NCI-H1930 (cell line): Measurements from ENCODE around the gene MZB1.
"Not testable (repeated sequence)": the region's sequence is repeated elsewhere in the genome, so short reads cannot be mapped to it uniquely, and the experiment has no call there.

Source experiments
- DNase-seq, 2 experiments: peaks; one replicate each; lab custom pipeline; 2025; lab: John Stamatoyannopoulos, UW

Gene MZB1

DNA sequence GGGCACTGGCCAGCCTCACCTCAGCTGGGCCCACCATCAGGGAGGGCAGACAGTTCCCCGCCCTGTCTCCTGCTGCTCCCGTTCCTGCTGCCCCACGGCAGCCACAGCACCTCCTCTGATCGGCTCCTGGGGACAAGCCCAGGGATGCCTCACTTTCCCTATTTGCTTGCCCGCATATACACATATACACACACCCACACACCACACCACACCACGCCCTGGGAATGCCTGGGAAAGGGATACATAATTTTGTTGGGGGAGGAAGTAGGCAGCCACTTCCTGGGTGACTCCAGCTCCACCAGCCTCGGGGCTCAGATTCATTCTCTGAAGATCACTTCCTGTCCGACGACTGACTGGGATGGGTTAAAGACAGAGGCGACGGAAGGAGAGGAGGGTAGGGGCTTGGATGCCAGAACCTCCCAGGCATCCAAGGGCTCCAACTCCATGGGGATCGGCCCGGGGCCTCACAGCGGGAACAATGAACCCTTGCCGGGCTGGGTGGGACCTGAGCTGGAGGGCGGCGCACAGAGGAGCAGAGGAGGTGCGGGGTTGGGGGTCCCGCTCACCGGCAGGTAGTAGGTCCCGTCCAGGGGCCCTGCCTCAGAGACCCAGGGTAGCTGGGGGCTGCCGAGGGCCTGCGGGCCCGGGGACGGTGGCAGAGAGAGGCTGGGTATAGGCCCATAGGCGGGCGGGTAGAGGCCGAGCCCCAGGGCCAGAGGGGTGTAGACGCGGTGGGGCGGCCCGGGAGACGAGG lies 2.0 kb upstream of the MZB1 start:
- no peak for DNase-seq

DNA sequence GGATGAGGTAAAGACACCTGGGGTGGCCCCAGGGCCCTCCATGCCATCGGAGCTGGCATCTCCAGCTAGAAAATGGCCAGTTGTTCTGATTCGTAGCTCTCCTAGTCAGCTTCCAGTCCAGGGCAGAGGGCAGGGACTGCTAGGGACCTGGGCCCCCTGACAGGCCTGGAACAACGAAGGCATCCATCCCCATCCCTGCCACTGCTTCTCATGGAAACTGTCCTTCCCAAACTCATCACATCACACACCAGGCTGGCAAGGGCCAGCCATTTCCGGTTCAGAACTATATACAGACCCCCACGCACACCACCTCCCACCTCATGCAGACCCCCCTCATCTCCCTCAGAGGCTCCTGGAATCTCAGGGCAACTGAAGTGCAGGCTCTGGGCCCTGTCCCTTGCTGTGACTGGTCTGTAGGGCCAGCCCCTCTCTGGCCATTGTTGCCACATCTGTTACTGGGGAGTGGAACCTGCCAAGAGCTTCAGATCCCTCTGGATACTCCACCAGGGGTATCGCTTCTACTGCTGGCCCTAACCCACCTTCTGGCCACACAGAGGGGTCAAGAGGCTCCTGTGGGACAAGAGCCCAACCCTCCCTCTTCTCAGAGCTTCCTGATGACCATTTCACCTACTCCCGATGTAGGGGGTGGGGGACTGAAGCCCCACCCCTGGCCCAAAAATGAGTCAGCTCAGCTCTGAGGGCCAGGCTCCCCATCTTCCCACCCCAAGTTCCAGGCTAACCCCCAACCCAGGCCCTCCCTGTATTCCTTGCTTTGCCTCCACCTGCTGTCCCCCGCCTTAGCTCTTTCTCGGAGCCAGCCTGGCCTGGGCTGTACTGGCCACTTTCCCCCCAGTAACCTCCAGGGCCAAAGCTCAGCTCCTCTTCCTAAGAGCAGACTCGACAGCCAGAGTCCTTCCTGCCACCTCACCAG lies 1.2 kb upstream of the MZB1 start:
- no peak for DNase-seq

DNA sequence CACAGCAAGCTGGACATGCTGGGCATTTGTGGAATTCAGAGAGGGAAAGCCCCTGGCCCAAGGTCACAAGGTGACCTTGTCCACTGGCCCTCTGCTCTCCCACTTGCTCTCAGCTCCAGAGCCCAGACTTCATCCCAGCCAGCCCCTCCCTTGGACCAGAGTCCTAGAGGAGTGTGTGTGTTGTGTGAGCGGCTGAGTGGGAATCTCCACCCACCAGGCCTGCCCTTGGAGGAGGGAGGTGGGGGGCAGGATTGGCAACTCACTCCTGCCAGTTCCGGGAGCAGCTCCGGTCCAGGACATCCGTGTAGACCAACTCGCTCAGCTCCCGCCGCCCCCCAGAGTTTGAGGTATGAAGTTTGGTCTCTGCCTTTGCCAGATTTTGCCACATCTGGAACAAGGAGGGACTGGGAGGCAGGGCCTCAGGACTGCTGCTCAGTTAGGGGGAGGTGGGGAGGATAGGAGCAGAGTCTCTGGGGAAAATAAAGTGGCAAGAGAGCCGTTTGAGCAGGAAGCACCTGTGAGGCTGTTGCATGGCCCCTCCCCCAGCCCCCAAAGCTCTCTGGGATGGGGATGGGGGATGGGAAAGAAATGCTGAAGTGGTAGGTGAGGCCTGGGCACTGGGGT lies 1.4 kb downstream of the MZB1 start:
- no peak for DNase-seq

DNA sequence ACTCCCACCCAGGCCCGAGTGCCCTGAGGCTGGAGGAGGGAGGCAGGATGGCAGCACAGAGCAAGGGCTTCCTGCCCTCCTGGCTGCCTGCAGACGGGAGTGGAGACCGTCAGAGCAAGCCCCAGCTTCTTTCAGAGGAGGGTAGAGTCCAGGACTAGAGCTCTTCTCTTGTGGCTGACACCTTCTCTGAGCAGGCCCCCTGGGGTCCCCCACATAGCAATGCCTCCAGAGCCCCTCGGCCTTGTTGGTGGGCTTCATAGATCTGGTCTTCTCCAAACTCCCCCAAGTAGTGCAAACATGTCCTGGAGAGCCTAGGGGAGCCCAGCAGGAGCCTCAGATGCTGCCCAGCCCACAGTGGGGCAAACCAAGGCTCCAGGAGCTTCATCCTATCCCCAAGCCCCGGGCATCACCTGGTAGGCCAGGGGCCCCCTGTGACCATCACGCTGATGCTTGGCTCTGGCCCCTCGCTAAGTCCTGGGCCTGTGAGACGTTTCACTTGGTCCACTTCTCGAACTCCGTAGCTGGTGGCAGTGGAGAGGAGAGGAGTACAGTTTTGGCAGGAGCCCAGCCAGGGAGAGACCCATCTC lies 2.0 kb downstream of the MZB1 start:
- no peak for DNase-seq

DNA sequence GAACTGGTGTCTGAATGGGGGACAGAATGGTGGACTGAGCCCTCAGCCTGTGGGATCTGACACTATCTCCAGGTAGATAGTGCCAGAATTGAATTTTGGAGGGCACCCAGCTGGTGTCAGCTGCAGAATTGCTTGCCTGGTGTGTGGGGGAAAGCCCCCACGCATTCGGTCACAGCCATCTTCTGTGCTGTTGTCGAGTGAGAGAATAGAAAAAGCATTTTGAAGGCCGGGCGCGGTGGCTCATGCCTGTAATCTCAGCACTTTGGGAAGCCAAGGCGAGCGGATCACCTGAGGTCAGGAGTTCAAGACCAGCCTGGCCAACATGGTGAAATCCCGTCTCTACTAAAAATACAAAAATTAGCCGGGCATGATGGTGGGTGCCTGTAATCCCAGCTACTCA lies 2.8 kb downstream of the MZB1 start:
- DNase-seq, result not testable (repeated sequence)

DNA sequence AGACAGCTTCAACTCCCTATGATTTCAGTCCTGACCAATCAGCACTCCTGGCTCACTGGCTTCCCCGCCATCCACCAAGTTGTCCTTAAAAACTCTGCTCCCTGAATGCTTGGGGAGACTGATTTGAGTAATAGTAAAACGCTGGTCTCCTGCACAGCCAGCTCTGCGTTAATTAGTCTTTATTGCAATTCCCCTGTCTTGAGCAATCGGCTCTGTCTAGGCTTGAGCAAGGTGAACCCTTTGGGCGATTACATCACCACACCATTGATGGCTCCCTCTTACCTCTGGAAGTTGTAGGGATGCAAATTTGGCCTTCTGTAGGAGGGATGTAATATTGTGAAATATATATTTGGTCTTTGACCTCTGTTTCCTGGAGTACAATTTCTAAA lies 3.7 kb downstream of the MZB1 start:
- no peak for DNase-seq

DNA sequence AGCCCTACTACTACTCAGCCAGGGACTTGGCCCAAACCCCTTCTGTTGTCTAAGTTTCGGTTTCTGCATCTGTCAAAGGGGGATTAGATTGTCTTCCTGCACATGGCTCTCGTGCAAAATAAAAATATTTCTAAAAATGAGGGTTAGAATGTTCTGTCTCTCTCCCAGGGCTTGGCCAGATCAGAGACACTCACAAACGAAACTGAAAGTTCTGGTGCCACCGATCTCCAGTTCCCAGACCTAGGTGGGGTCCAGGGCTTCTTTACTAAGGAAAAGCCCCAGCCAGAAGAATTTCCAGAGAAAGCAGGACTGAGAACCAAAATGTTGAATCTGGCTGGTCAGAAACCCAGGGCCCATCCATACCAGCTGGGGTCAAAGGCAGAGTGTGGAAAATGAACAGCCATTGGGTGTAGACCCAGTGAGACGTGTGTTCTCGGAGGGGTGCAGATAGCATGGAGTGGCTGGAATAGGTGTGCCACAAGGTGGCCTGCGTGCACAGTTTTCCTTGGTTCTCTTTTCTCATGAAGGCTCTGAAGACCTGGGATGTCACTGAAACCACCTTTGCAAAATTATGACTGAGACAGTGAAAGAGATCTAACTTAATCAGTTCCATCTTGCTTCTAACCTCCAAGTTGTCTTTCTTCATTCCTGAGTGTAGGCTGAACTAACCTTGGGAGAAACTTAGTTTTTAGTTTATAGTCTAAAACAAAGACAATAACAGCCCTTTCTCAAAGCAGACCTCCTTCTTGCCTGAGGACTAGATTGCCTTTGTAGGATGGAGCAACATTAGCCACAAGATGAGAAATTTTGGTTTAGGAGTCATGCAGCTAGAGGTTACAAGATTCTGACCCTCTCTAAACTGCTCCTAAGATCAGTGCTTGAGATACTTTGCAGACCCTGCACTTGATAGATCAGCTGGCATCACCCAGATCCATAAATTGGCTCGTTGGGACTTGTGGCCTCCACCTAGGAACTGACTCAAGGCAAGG lies 4.4 kb downstream of the MZB1 start:
- DNase-seq, result no peak

DNA sequence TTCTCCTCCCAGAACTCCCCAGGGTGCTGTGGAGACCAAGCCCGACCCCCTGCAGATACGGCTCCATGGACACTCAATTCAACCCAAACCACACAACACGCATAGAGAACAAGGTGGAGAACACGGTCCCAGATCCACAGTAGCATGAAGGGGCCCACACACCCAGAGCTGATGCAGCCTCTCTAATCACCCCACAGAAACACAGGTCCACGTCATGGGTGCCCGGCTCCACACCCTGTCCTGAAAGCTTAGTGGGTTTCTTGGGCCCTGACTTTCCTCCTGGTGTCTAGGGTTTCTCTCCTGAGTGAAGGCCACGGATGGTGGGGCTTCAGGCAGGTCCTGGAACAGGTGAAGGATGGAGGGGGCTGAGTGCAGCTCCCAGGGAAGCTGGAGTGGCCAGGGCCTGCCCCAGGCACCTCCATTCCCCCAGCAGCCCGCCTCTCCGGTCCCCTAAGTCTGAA lies 5.1 kb downstream of the MZB1 start:
- DNase-seq, result no peak

DNA sequence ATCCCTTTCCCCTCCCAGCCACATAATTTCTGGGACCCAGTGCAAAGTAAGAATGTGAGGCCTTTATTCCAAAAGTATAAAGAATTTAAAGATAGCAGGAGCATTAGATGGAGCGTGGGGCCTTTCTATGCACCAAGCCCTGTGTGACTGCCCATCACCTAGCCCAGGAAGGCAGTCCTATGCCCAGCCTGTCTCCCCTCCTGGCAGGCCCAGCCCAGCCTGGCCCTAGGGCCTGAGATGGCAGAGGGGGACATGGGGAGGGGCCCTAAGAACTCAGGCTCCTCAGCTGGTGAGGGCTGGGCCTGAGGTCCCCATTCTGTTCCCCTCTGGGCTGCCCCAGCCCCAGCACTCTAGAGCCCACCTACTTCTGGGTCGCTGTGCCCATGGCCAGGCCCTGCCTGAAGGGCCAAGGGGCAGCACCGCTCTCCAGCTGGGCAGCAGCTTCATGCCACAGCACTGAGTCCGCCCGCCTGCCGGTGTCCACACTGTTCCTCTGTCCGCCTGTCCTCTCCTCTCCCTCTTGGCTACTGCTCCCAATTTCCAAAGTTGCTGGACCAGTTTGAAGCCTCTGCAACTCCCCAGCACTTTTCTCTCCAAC lies 5.6 kb downstream of the MZB1 start:
- no peak for DNase-seq

DNA sequence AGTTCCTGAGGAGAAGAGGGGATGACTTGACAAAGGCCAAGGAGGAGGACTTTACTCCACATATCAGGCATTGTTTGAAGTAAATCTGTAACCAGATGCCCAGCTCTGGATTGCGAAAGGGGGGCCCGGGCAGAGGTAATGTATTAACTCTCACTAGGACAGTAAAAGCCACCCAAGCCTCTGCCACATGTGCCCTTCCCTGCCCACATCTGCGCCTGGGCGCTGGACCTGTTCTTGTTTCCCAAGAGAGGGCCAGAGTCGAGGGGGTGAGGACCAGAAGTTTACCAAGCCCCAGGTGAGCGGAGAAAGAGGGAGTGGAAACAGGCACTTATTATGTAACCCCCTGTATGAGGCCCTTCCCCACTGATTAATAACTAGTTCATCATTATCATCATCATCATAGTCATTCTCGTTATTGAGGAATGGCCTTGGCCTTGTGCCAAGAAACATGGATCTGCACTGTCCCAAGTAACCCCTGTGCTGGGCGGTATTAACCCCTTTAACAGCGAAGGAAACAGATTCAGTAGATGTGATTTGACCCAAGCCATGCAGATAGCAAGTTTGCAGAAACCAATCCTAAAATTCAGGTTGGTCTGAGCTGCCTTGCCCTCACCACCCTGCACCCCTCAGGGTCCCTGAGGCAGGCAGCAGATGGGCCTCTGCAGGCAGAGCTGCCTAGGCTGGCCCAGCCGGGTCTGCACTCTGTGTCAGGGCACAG lies 6.3 kb downstream of the MZB1 start, which contains the start of gene SLC23A1:
SLC23A1 (minus strand) TSS at position 23 of the 718 bp plus-strand sequence. CDS start 44 bp downstream, outside the sequence.
- no peak for DNase-seq

DNA sequence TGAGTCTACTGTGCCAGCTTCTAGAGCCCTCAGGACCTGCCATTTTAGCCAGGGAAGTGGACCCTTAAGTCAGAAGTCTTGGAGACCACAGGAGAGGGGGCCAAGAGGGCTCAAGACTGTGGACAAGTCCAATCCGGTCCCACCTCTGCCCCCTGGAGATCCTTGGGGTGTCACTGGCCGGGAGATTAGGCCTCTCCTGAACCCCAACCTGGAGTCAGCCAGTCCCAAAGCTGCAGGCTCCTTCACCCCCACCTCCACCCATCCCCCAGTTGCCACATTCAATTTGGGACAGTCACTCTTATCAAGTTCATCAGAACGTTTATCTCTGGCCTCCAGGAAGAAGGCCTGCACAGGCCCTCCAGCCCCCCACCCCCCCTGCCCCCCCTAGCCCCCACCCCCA lies 6.9 kb downstream of the MZB1 start:
- no peak for DNase-seq

DNA sequence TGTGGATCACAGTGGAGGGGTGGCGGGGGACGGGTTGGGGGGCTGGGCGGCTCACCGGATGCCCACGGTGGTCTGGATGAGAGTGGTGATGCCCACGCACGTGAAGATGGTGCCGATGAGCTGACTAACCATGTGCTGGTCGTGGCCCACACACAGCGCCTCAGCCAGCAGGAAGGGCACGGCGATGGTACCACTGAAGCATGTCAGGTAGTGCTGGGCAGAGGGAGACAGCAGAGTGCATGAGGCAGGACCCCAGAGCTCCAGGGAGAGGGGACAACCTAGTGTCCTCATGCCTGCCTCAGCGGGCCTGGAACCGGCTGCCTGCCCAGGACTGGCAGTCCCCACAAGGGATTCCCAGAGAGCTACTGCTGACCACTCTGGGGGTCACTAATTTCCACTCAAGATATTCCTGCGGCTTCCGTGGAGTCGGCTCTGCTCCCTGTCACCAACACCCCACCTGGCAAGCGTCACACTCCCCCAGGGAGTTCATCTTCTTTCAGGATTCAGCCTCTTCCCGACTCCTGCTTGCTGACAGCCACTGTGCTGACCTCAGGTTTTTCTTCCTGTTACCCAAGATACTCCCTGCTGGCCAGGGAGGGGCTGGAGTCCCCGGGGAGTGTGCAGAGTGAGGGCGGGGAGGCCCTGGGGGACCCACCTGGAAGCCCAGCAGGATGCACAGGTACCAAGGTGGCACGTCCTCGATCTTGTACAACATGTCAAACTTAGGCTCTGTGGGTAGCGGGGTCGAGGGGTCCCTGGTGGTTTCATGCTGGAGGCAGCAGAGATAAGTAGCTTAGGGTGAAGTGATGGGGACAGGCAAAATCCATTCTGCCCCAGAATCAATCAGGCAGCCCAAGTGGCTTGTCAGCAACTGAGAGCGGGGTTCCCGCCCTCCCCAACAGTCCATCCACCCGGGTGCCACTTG lies 7.6 kb downstream of the MZB1 start:
- no peak for DNase-seq

DNA sequence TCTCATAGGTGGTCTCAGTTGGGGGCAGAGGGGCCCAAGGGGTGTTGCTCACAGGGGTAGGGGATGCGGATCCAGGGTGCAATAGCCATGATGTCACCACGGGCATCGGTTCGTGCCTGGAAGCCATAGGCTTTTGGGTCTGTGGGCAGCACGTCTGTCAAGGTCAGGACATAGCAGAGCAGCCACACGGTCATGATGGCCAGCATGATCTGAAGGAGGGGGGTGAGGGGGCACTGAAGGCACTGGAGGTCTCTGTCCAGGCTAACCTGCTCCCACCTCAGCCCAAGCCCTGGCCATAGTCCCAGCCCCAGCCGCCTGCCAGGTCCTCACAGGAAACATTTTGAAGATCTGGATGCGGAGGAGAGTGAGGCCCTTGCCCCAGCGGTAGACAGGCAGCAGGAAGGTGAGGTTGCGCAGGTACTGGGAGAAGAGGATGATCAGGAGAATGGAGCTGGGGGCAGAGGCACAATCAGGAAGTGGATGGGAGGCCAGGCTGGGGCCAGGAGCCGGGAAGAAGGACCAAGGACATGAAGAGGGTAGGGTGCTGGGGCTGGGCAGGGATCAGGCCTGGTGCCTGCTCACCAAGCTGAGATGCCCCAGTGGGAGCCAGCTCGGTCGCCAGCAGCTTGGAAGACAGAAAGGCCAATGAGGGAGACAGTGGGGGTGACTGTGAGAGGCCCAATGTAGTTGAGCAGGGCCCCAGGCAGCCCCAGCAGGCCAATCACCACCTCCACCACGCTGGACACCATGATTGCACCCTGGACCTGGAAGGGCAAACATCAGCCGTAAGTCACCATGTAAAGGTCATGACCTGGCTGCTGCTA lies 9.9 kb downstream of the MZB1 start:
- no peak for DNase-seq

DNA sequence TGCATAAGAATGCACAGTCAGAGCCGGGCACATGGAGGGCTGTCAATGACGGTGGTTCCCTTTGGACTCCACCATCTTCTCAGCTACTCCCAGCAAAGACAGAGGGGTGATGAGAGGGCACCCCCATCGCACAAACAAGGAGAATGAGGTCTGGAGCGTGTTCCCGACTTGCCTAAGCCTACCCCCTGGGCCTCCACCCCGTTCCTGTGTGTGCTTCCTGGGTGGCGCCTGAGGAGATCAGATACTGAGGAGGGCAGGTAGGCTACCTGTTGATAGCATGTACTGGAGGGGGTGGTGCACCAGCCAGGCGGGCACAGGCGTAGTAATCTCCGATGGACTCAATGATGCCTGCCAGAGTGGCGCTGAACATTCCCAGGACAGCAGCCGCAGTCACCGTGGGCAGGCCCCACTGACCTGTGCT lies 10.8 kb downstream of the MZB1 start:
- DNase-seq, result no peak

DNA sequence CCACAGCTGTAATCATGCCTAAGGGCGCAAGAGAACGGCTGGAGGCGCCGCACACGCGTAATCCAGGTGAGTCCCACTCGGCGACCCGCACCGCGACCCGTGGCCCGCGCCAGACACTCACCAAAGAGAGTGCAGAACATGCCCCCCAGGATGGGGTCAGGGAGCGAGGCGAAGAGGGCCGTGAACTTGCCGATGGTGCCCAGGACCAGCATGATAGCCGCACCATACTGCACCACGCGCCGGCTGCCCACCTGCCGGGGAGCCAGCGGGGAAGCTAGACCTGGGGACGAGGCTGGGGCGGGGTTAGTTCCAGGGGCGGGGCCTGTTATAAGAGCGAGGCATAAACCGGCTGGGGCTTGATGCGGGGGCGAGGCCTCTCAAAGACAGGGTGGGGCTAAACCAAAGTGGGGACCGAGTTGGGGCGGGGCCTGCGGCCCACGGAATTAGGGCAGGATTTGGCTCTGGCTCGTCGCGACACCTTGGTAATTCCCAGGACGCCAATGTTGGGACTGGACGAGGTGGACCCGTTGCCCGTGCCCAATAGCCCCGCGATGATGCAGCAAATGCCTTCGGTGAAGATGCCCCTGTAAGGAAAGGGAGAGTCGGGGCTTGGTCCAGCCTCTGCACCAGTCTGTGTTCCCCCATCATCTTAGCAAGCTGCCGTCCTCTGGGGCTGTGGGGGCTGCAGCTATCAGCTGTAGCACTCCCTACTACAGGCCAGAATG lies 11.4 kb downstream of the MZB1 start:
- no peak for DNase-seq

DNA sequence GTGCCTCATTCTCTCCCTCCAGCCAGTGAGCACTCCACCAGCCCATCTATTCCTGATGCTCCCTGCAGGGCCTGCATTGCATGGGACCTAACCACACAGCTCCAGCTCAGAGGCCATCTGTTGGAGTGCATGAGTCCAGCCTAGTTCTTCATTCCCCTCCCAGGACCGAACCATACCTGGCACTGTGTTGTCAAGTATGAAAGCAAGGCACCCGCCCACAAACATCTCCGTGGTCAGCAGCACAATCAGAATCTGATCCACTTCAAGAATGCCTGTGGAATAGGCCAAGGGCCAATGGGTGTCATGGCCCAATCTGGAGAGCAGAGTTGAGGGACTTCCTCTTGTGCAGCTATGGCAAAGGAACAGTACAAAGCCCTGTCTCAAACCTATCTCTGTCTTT lies 12.5 kb downstream of the MZB1 start:
- no peak for DNase-seq

DNA sequence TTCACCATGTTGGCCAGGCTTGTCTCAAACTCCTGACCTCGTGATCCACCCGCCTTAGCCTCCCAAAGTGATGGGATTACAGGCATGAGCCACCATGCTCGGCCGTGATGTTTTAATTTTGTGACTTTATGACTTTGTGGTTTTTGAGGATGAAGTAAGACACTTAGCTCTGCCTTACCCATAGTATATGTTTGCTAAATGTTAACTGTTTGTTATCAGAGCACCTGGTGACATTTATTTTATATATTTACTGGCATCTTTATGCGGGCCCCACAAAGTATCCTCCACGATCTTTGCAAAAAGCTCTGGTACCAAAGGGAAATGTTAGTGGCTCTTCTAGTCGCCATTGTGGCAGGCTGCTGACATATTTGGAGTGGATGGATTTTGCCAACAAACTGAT lies 13.3 kb downstream of the MZB1 start:
- DNase-seq, result no peak
